Activated T-cell treated with anti-CD3 and anti-CD28 coated beads, Interleukin-2, amount 50 U/mL, for 72 hours (primary cell): Measurements from ENCODE around the gene SHISAL1. TPM values are rescaled to one million over a fixed set of nuclear protein-coding genes. Genes with fewer than 3 reads are reported as not detected.

Experiments used
- ATAC-seq, 2 donors: fragments of 150-1000 bp; cut with Tn5 transposase; replicated peaks in 1 of 2; 2 replicates each; pipeline ENCODE4 v1.10.0; 2021; ENCODE audit warnings: moderate library complexity in 2 of 2, mild to moderate bottlenecking in 1 of 2
- DNase-seq, 2 donors: peaks; one replicate each; pipeline ENCODE4 v3.0.0; 2021 to 2022; ENCODE audit warnings: mixed read lengths in 1 of 2
- H3K27ac Mint-ChIP-seq: one replicate; pipeline ENCODE4 v1.8.0; 2022; ENCODE audit warnings: mild to moderate bottlenecking, moderate library complexity, mixed read lengths
- H3K27me3 Mint-ChIP-seq: one replicate; pipeline ENCODE4 v1.8.0; 2022; ENCODE audit warnings: low read depth, mixed read lengths
- H3K36me3 Mint-ChIP-seq, 2 donors: one replicate each; pipeline ENCODE4 v1.8.0; 2022; ENCODE audit warnings: mixed read lengths in 2 of 2, mild to moderate bottlenecking in 1 of 2; ENCODE audit not compliant: insufficient read depth in 2 of 2
- H3K4me1 Mint-ChIP-seq: one replicate; pipeline ENCODE4 v1.8.0; 2022; ENCODE audit warnings: low read depth, mixed read lengths
- H3K4me3 Mint-ChIP-seq, 2 donors: one replicate each; pipeline ENCODE4 v1.8.0; 2022; ENCODE audit warnings: mild to moderate bottlenecking in 2 of 2, mixed read lengths in 2 of 2, moderate library complexity in 2 of 2
- H3K9me3 Mint-ChIP-seq, 2 donors: one replicate each; pipeline ENCODE4 v1.8.0; 2022; ENCODE audit warnings: mixed read lengths in 2 of 2
- total RNA-seq, 2 donors: library from RNA; stranded (reverse); gene quantifications; one replicate each; pipeline ENCODE4 v1.2.3, GENCODE V29; 2022

SHISAL1 gene
- total RNA-seq, 2 donors from 2014 or later: not detected

DNA sequence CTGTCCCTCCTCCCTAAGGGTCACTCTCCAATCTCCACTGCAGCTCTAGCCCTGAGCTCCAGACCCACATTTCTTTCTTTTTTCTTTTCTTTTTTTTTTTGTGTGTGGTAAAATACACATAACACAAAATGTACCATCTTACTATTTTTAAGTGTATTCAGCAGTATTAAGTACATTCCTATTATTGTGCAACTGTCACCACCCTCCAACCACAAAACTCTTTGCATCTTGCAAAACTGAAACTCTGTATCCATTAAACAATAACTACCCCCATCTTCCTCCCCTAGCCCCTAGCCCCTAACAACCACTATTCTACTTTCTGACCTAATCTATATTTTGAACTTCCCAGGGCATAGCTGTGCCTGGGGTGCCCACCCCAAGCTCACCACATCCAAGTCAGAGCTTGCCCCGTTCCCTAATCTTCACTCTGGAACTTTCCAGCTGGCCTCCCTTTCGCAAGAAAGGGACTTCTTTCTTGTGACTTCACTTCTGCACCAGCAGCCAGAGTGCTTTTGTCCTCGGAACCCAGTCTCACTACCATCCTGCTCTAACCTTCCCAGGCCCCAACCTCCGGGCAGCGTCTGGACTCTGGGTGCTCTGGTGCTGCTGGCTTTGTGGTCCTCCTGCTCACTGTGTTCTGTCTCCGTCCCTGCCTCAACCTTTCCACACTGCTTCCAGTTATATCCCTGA lies 101.3 kb downstream of the SHISAL1 start:
- Mint-ChIP-seq H3K9me3 (peaks cover 2 to 6% of the 10 kb centered on the region in 2 donors), H3K27ac (no peak overlapping the region), H3K4me1 (no peaks in the 10 kb centered on the region), H3K36me3 (peaks cover 6 to 16% of the 10 kb centered on the region in 2 donors), H3K4me3 (no peak overlapping the region), H3K27me3 (no peaks in the 10 kb centered on the region)
- no peak for ATAC-seq
- no peak for DNase-seq

DNA sequence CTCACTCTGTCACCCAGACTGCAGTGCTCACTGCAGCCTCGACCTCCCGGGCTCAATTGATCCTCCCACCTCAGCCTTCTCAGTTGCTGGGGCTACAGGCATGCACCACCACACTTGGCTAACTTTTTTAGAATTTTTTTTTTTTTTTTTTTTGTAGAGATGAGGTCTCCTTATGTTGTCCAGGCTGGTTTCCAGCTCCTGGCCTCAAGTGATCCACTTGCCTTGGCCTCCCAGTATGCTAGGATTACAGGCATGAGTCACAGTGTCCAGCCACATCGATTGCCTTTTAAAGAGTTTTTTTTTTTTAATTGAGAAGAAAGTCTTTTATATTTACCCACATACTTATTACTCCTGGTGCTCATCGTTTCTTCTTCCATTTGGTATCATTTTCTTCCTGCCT lies 102.0 kb downstream of the SHISAL1 start:
- no peaks in the 10 kb centered on the region for H3K4me1 Mint-ChIP-seq
- DNase-seq: no peak
- no peak overlapping the region for H3K27ac Mint-ChIP-seq
- peaks cover 0 to 6% of the 10 kb centered on the region in 2 donors for H3K9me3 Mint-ChIP-seq
- H3K4me3 Mint-ChIP-seq: no peak overlapping the region
- peaks cover 6 to 14% of the 10 kb centered on the region in 2 donors for H3K36me3 Mint-ChIP-seq
- no peaks in the 10 kb centered on the region for H3K27me3 Mint-ChIP-seq
- no peak for ATAC-seq

DNA sequence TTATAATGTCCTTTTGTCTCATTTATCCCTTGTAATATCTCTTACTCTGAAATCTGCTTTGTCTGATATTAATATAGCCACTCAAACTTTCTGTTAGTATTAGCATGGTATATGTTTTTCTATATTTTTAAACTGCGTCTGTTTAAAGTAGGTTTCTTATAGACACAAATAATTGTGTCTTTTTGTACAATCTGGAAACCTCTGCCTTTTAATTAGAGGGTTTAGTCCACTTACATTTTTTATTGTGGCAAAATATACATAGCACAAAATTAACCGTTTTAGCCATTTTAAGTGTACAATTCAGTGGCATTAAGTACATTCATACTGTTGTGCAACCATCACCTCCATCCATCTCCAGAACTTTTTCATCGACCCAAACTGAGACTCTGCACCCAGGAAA lies 103.4 kb downstream of the SHISAL1 start:
- H3K36me3 Mint-ChIP-seq: peaks cover 6 to 14% of the 10 kb centered on the region in 2 donors
- H3K27me3 Mint-ChIP-seq: no peaks in the 10 kb centered on the region
- no peak overlapping the region for H3K4me3 Mint-ChIP-seq
- ATAC-seq (no peak), DNase-seq (no peak)
- H3K4me1 Mint-ChIP-seq: no peaks in the 10 kb centered on the region
- H3K9me3 Mint-ChIP-seq: peaks cover 0 to 6% of the 10 kb centered on the region in 2 donors
- no peak overlapping the region for H3K27ac Mint-ChIP-seq

DNA sequence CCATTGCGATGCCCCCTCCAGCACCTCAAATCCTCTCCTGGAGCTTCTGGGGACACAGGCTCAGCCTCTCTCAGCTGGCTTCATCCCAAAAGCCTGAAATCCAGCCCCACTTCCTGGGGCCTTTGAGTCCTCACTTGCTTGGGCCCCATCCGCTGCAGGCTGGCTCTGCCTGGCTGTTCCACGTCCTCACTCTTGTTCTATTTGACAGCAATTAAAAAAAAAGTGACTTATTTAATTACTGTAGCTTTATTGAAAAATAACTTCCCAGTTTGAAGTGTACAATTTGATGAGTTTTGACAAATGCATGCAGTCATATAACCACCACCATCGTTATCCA lies 104.8 kb downstream of the SHISAL1 start:
- Mint-ChIP-seq H3K9me3 (peaks cover 0 to 6% of the 10 kb centered on the region in 2 donors), H3K27ac (no peak overlapping the region), H3K4me3 (no peak overlapping the region), H3K36me3 (peaks cover 6 to 14% of the 10 kb centered on the region in 2 donors), H3K4me1 (no peaks in the 10 kb centered on the region), H3K27me3 (no peaks in the 10 kb centered on the region)
- ATAC-seq (no peak), DNase-seq (no peak)

DNA sequence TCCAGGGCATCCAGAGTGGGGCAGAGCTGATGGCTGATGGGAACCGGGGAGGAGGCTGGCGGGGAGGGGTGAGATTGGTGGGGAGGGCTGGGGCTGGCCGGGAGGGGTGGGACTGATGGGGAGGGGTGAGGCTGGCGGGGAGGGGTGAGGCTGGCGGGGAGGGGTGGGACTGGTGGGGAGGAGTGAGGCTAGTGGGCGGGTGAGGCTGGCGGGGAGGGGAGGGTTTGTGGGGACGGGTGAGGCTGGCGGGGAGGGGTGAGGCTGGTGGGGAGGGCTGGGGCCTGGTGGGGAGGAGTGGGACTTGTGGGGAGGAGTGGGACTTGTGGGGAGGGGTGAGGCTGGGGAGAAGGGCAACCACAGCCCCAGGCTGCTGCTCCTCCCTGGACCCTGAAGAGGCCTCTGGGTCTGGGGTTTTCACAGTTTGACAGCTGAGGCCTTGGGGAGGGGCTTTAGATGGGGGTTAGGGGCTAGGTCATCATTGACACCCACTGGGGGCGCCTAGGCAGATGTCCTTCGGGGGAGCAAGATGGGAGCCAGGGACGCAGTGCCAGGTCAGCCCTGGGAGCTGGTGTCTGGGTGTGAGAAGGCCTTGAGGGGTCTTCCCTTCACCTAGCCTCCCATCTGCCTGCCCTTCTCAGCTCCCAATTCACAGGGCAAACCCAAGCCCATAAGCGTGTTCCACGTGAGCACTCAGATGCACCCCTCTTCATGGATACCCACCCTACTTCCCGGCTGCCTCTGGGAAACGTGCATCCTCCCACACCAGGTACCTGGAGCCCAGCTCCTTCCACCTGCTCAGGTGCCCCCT lies 105.4 kb downstream of the SHISAL1 start:
- Mint-ChIP-seq H3K27me3 (no peaks in the 10 kb centered on the region), H3K27ac (no peak overlapping the region), H3K9me3 (peaks cover 0 to 6% of the 10 kb centered on the region in 2 donors), H3K36me3 (peaks cover 6 to 14% of the 10 kb centered on the region in 2 donors), H3K4me3 (no peak overlapping the region), H3K4me1 (no peaks in the 10 kb centered on the region)
- ATAC-seq: no peak
- DNase-seq: no peak

DNA sequence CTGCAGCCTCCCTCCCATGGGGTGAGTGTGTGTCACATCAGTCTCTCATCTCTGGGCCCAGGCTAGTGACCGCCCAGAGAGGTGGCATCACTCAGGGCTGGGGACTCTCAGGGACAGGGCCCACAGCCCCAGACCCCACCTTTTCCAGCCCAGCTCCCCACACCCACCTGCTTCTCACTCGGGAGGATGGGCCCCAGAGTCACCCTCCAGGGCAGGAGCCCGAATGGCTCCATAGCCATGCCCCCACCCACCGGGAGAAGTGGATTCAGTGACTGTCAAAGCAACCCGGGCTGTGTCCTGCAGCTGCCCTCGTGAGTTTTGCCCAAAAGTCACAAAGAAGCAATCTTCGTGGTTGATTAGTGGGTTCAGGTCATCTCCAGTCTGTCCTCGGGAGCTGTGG lies 106.1 kb downstream of the SHISAL1 start:
- H3K4me1 Mint-ChIP-seq: no peaks in the 10 kb centered on the region
- no peak overlapping the region for H3K4me3 Mint-ChIP-seq
- H3K27ac Mint-ChIP-seq: no peak overlapping the region
- peaks cover 0 to 6% of the 10 kb centered on the region in 2 donors for H3K9me3 Mint-ChIP-seq
- no peaks in the 10 kb centered on the region for H3K27me3 Mint-ChIP-seq
- H3K36me3 Mint-ChIP-seq: peaks cover 6 to 14% of the 10 kb centered on the region in 2 donors
- ATAC-seq (no peak), DNase-seq (no peak)

DNA sequence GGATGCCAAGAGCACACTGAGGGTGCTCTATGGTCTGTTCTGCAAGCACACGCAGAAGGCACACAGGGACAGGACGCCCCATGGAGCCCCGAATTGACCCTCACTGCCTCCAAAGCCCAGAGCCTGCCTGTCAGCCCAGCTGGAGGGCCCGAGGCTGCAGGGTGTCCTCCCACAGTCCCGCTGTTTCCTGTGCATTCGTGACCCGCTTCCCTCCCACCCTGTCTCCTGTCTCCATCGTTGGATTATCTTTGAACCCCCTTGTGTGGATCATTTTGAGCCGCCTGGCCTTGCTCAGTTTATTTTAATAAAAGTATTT lies 106.5 kb downstream of the SHISAL1 start:
- peaks cover 6 to 14% of the 10 kb centered on the region in 2 donors for H3K36me3 Mint-ChIP-seq
- H3K4me1 Mint-ChIP-seq: no peaks in the 10 kb centered on the region
- no peak overlapping the region for H3K4me3 Mint-ChIP-seq
- no peaks in the 10 kb centered on the region for H3K27me3 Mint-ChIP-seq
- no peak for DNase-seq
- H3K9me3 Mint-ChIP-seq: peaks cover 0 to 6% of the 10 kb centered on the region in 2 donors
- no peak for ATAC-seq
- H3K27ac Mint-ChIP-seq: no peak overlapping the region

DNA sequence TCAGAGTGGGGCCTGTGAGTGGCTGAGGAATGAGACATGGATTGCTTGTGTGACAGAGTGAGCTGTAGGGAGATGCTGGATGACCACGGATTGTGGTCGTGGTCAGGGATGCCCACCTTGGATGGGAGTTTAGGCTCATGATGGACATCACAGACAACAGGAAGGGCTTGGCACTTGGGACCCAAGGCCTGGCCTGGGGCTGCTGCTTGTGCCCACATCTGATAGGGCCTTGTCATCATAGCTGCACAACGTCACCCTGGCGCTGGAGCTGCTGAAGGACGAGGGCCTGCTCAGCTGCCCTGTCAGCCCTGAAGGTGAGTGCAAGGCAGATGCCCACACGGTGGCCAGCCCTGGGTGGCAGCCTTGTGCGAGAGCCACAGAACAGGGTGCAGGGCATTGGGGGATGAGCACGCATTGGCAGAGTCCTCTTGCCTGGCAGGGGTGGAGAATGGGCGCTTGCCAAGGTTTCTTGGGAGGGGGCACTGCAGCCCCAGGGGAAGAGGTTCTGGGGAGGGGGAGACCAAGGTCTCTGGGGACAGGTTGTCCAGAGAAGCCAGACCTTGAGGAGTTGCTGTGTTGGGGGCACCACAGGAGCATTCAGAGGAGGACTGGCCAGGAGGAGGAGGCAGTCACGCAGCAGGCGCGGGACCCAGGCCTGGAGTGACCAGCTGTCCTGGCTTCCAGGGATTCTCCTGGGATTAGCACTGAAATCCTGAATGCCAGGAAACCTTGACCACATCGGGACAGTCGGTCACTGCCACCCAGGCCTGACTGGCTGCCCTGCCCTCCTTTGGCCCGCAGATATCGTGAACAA lies 107.0 kb downstream of the SHISAL1 start:
- H3K27ac Mint-ChIP-seq: no peak overlapping the region
- ATAC-seq (no peak), DNase-seq (no peak)
- H3K9me3 Mint-ChIP-seq: peaks cover 0 to 6% of the 10 kb centered on the region in 2 donors
- H3K36me3 Mint-ChIP-seq: peaks cover 6 to 16% of the 10 kb centered on the region in 2 donors
- no peaks in the 10 kb centered on the region for H3K27me3 Mint-ChIP-seq
- no peaks in the 10 kb centered on the region for H3K4me1 Mint-ChIP-seq
- H3K4me3 Mint-ChIP-seq: no peak overlapping the region

DNA sequence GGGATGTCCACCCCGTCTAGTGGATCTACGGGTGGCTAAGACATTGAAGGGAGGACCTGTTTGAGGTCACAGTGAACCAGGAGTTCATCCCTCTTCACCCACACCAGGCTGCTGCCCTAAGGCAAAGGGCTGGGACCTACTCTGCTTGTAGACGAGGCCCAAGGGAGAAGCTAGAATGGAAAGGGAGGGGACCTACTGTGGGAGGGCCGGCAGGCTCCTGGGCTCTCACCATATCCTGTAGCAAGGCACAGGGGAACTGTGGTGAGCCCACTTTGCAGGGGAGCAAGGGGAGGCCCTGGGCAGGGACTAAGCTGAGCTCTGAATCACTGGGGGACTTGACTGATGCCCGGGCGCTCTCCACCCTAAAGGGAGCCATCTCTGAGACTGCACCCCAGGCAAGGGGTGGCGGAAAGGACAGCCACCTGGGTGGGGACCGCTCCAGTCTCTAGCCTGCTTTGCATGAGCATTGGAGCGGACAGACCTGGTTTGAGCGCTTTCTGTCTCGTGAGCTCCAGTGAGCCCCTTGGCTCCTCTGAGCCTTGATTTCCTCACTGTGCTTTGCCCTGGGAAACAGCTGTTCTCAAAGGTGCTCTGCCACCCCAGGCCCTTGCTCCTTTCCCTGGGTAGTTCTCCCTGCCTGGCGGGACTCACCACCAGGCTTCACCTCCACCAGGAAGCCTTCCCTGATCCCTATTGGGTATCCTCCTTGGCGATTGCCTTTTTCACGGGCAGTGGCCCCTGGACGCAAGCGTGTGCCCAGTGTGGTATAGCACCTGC lies 107.8 kb downstream of the SHISAL1 start:
- no peak for DNase-seq

DNA sequence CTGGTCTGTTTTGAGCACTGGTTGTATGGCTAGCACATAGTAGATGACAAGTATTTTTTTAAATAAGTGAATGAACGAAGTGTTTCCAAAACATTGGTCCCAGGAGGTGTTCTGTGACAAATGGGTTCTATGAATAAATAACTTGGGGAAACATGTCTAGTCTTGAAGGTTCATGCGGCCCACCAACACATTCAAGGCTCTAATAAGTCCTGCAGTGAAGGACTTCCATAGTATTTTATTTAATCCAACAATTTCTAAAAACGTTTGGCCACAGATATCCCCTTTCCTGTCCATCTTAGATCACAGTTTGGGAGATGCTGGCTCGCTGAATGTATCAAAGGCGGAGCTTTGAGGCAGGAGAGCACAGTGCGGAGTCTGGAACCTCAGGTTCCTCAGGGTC lies 109.5 kb downstream of the SHISAL1 start:
- H3K9me3 Mint-ChIP-seq: no peaks in the 10 kb centered on the region
- no peaks in the 10 kb centered on the region for H3K4me1 Mint-ChIP-seq
- no peak overlapping the region for H3K4me3 Mint-ChIP-seq
- no peak for ATAC-seq
- H3K27me3 Mint-ChIP-seq: no peaks in the 10 kb centered on the region
- no peak for DNase-seq
- H3K36me3 Mint-ChIP-seq: peaks cover 4 to 7% of the 10 kb centered on the region in 2 donors
- no peak overlapping the region for H3K27ac Mint-ChIP-seq

More for the DNA sequence above, 107.8 kb downstream of the SHISAL1 start:
- Mint-ChIP-seq H3K36me3 (peaks cover 4 to 13% of the 10 kb centered on the region in 2 donors), H3K27ac (no peak overlapping the region), H3K27me3 (no peaks in the 10 kb centered on the region), H3K9me3 (peaks cover 0 to 6% of the 10 kb centered on the region in 2 donors), H3K4me3 (no peak overlapping the region), H3K4me1 (no peaks in the 10 kb centered on the region)
- no peak for ATAC-seq

DNA sequence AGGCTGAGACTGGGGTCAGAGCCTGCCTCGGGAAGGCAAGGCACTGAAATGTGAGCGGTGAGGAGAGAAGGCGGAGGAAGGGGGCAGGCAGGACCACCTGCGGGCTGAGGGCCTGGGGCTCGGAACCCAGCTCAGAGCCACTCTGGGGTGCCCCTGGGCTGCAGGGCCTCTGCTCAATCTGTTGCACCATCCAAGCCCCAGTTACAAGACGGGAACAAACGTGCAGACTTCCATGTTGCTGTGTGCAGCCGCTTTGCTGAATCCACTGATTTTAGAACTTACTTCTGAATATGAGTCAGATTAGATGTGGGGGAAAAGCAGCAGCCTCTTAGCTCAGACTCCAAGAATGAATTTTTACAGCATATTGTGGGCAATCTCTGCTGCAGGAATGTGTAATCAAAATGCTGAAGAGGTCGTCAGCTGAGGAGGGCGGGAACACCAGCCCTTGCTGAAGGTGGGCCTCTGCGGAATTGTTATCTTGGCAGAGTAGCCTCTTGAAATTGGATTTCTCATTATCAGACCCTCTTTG lies 110.4 kb downstream of the SHISAL1 start:
- Mint-ChIP-seq H3K4me3 (no peak overlapping the region), H3K9me3 (no peaks in the 10 kb centered on the region), H3K4me1 (no peaks in the 10 kb centered on the region), H3K27ac (no peak overlapping the region), H3K36me3 (peaks cover 4 to 7% of the 10 kb centered on the region in 2 donors), H3K27me3 (no peaks in the 10 kb centered on the region)
- ATAC-seq (no peak), DNase-seq (no peak)

DNA sequence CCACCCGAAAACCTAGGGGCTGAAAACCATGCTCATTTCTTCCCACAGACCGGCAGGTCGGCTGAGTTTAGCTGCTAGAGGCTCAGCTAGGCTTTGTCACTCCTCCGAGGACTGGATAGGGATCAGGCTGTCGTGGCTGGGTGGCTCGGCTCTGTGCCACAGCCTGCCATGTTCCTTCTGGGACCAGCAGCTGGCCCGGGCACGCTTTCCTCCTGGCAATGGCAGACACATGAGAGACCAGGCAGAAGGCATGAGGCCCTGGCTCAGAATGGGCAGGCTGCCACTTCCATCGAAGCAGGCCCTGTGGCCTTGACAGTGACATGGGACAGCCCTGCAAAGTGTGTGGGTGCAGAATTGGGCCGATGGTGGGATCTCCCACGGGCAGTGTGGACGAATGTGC lies 111.1 kb downstream of the SHISAL1 start:
- H3K27ac Mint-ChIP-seq: no peak overlapping the region
- no peaks in the 10 kb centered on the region for H3K4me1 Mint-ChIP-seq
- DNase-seq (no peak), ATAC-seq (no peak)
- H3K9me3 Mint-ChIP-seq: no peaks in the 10 kb centered on the region
- peaks cover 4 to 7% of the 10 kb centered on the region in 2 donors for H3K36me3 Mint-ChIP-seq
- H3K4me3 Mint-ChIP-seq: no peak overlapping the region
- no peaks in the 10 kb centered on the region for H3K27me3 Mint-ChIP-seq
